ENCODE data around the gene RAB40C. TPM values are rescaled to one million over a fixed set of nuclear protein-coding genes. Genes with fewer than 3 reads are reported as not detected.
A peak's percentile ranks its signal among the peaks of the same experiment; 100 is the strongest.

Gene RAB40C
- total RNA-seq, 2 experiments from 2014 or later = 8.9 to 9.6 TPM

DNA sequence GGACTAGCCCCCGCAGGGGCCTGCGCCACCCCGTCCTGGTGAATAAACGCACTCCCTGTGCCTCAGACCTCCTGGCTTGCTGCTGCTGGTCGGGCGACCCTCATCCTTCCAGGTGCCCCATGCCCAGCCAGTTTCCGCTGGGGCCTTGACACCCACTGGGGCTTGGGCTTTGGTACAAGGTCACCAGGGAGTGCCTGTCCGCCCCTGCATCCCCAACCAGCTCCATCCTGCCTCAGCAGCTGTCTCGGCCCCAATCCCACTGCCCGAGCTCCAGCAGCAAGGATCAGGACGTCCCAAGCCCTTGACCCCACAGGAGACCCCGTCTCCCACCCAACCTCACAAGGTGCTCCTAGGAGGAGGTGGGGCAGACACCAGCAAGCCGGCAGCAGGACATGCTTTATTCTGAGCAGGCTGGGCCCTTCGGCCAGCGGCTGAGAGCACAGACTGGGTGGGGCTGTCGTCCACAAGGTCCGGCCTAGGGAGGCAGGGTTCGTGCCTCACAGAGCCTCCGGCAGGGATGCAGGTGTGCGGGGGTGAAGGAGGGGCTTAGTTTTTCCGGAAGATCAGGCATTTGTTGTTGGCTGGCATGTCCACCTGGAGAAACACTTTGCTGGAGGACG is 44.3 kb downstream of the RAB40C start:
- intact Hi-C loops (cut with DNase I, micrococcal nuclease) = no loop called here
- POLR2A ChIA-PET = no interaction called here
- H3K4me1 Mint-ChIP-seq = peaks cover 13% of the 10 kb centered on the region
- CTCF ChIA-PET = interaction anchor here (0.6 kb wide), 1 partner anchor 1570 kb away, joined by 4 read pairs; no protein-coding TSS in a partner anchor
- ATAC-seq (no peak), DNase-seq (no peak)
- peaks cover 7% of the 10 kb centered on the region for H3K36me3 Mint-ChIP-seq (ENCODE audit: low read depth)
- H3K9me3 Mint-ChIP-seq (ENCODE audit: low read depth) = no peaks in the 10 kb centered on the region
- H3K27ac Mint-ChIP-seq = no peak overlapping the region
- peak overlapping the region; percentile 48 for H3K4me3 Mint-ChIP-seq
- no peaks in the 10 kb centered on the region for H3K27me3 Mint-ChIP-seq

DNA sequence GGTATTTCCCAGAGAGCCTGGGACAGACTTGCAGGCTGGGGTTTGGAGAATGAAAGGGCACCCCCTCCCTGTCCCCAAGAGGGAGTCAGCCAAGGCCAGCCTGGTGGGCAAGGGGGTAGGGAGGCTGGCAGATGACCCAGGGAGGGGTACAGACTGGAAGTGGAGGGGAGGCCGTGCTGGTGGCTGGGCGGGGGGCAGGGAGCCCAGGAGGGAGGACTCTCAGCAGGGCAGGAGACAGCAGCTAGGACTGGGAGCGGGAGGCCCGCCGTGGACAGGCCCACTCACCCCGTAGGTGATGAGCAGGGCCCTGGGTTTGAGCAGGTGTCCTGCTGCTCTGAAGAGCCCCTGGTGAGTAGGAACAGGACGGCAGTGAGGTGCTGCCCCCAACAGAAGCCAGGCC is 45.1 kb downstream of the RAB40C start:
- Mint-ChIP-seq H3K36me3 (ENCODE audit: low read depth) (peaks cover 7% of the 10 kb centered on the region), H3K27me3 (no peaks in the 10 kb centered on the region), H3K4me1 (peaks cover 13% of the 10 kb centered on the region), H3K27ac (no peak overlapping the region), H3K4me3 (peak overlapping the region; percentile 87), H3K9me3 (ENCODE audit: low read depth) (no peaks in the 10 kb centered on the region)
- no peak for DNase-seq
- intact Hi-C loops (cut with DNase I, micrococcal nuclease) = loop anchor here (5.0 kb wide), 3 partner anchors 47 to 253 kb away; partner anchors contain the start of genes CAPN15 (in 1 of the 2), JMJD8 (in 1 of the 2), PGAP6 (in 1 of the 2) and STUB1 (in 1 of the 2)
- ChIA-PET CTCF (interaction anchor here (0.6 kb wide), 2 partner anchors 68 to 88 kb away, joined by 3 to 7 read pairs; no protein-coding TSS in a partner anchor), POLR2A (no interaction called here)
- ATAC-seq = no peak

DNA sequence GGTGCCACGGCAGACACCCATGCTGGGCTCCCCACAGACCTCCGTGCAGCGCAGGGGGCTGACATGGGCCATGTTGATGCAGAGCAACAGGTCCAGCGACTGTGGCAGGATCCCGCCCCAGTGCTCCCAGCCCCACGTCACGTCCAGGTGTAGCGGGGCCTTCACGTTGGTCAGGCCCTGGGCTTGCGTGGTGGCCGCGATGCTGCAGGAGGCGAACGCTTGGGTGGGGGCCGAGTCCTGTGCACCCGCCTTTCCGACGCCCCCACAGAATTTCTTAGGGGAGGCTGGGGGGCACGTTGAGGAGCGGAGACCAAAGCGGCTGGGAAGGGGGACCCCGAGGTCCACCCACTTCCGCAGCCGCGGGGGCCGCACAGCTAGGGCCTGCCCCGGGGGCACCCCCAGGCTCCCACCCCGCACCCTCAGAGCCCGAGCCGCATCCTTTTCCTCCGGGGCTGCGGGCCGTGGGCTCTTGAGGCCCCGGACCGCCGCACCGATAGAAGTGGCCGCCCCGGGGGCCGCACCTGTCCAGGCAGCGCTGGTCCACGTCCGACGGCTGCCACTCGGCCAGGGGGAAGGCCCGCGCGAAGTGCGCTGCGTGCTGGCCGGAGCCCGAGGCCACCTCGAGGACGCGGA is 45.8 kb downstream of the RAB40C start:
- no peaks in the 10 kb centered on the region for H3K27me3 Mint-ChIP-seq
- POLR2A ChIA-PET = interaction anchor here (0.6 to 1.2 kb wide), 2 partner anchors 69 to 1147 kb away, joined by 3 to 6 read pairs; partner anchors contain the start of genes NHLRC4, NUBP2 and SPSB3
- H3K27ac Mint-ChIP-seq = no peak overlapping the region
- H3K36me3 Mint-ChIP-seq (ENCODE audit: low read depth) = peaks cover 7% of the 10 kb centered on the region
- H3K4me1 Mint-ChIP-seq = peaks cover 13% of the 10 kb centered on the region
- no peaks in the 10 kb centered on the region for H3K9me3 Mint-ChIP-seq (ENCODE audit: low read depth)
- peak; percentile 44 for DNase-seq
- intact Hi-C loops (cut with DNase I, micrococcal nuclease) = loop anchor here (1.0 to 5.0 kb wide), 22 partner anchors 14 to 785 kb away; partner anchors contain the start of genes CAPN15 (in 2 of the 2), JMJD8 (in 2 of the 2), STUB1 (in 2 of the 2) and CHTF18 (in 1 of the 2)
- CTCF ChIA-PET = interaction anchor here (0.6 to 0.8 kb wide), 4 partner anchors 12 to 87 kb away, joined by 3 to 6 read pairs (median 3); no protein-coding TSS in a partner anchor
- peak overlapping the region; percentile 87 for H3K4me3 Mint-ChIP-seq
- no peak for ATAC-seq

DNA sequence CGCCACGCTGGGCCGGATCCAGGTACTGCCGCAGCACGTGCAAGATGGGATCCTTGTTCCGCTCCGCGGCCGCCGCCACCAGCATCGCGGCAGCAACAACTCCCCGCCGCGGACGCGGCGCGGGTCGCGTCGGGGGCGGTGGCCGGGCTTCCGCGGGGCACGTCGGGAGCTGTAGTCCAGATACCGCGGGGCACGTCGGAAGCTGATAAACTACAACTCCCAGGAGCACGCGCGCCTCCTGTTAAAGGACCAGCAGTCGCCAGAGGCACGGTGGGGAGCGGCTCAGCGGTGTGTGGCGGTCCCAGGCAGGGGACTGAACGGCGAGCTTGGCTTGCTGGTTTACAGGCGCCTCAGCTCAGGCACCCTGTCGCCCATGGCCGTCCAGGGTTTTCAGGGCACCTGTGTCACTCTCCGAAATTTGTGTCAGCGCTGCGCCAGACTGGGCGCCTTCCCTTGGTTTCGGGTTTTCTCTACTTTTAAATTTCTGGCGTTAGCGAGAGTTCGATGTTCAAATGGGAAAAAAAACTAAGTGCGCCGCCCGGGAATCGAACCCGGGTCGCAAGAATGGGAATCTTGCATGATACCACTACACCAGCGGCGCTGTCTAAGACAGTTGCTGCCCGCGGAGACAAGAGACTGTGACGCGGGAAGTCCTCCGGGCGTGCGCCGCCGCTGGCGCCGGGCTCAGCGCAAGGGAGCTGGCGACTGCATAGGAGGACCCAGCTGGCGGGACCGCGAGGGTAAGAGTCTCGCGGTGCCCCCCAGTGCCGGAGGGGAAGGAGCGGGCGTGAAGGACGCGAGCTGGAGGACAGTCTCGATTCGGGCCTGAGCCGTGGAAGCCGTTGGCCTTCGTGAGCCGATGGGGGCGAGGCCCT is 46.6 kb downstream of the RAB40C start, which contains the start of gene METTL26:
METTL26 (minus strand) TSS at position 100 of the 875 bp plus-strand sequence; CDS start at position 85, 15 bp downstream.
- Mint-ChIP-seq H3K4me3 (peak within 1 kb of the TSS; percentile 87), H3K4me1 (peaks cover 13% of the 10 kb centered on the region), H3K36me3 (ENCODE audit: low read depth) (peaks cover 7% of the 10 kb centered on the region), H3K27ac (peak within 1 kb of the TSS; percentile 91), H3K27me3 (no peaks in the 10 kb centered on the region), H3K9me3 (ENCODE audit: low read depth) (no peaks in the 10 kb centered on the region)
- intact Hi-C loops (cut with DNase I, micrococcal nuclease) = loop anchor here (1.0 to 5.0 kb wide), 23 partner anchors 13 to 784 kb away; partner anchors contain the start of genes CAPN15 (in 2 of the 2), JMJD8 (in 2 of the 2), STUB1 (in 2 of the 2) and AXIN1 (in 1 of the 2)
- peak; percentile 89 for ATAC-seq
- peak; percentile 97 for DNase-seq
- ChIA-PET POLR2A (interaction anchor here (0.7 to 1.2 kb wide), 2 partner anchors 13 to 1146 kb away, joined by 3 to 4 read pairs; partner anchors contain the start of genes NUBP2, SPSB3 and WDR90), CTCF (interaction anchor here (0.6 to 1.1 kb wide), 5 partner anchors 12 to 110 kb away, joined by 3 to 6 read pairs (median 3); partner anchors contain the start of gene RHBDL1)

DNA sequence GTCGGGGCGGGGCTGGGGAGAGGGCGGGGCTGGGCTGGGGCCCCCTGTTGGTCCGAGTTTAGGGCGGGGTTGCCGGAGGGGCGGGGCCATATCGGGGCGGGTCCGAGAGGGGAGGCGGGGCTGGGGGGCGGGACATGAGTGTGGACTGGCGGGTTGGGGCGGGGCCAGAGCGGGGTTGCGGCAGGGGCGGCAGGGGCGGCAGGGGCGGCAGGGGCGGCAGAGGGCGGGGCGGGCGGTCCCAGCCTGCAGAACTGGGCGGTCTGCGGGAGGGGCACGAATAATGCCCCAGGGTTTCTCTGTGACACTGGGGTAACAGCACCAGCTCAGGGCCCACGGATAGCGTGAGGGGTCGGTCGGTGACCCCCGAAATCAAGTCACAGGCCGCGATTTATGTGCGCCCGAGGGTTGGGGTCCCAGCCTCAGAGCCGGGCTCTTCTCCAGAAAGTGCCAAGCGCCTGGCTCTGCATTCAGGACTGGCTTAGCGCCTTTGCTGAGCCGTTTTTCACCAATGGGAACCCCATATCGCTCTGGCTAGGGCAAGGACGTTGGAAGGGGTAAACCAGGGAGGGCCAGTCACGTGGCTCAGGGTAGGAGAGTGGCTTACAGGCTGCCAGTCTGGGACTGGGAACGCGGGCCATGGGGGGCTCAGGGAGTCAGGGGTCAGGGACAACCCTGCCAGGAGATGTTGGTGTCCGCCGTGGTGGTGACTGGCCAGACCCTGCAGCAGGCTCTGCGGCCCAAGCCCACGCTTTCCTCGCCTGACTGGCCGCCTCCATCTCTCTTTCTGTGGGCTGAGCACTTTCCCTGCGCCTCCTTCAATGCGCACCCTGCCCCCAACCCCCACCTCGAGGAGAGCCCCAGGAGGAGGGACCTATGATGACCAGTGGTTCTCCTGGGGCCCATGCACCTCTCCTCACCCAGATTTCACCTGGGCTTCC is 47.5 kb downstream of the RAB40C start:
- peak; percentile 51 for ATAC-seq
- intact Hi-C loops (cut with DNase I, micrococcal nuclease) = loop anchor here (1.0 to 5.0 kb wide), 8 partner anchors 45 to 783 kb away; partner anchors contain the start of genes AXIN1 (in 1 of the 2), CAPN15 (in 1 of the 2), JMJD8 (in 1 of the 2) and LMF1 (in 1 of the 2)
- Mint-ChIP-seq H3K27ac (peak overlapping the region; percentile 91), H3K4me3 (peak overlapping the region; percentile 87), H3K4me1 (peaks cover 13% of the 10 kb centered on the region), H3K36me3 (ENCODE audit: low read depth) (peaks cover 7% of the 10 kb centered on the region), H3K9me3 (ENCODE audit: low read depth) (no peaks in the 10 kb centered on the region), H3K27me3 (no peaks in the 10 kb centered on the region)
- peak; percentile 97 for DNase-seq
- CTCF ChIA-PET = interaction anchor here (1.1 kb wide), 1 partner anchor 38 kb away, joined by 3 read pairs; the partner anchor contains the start of gene RHBDL1
- POLR2A ChIA-PET = no interaction called here

DNA sequence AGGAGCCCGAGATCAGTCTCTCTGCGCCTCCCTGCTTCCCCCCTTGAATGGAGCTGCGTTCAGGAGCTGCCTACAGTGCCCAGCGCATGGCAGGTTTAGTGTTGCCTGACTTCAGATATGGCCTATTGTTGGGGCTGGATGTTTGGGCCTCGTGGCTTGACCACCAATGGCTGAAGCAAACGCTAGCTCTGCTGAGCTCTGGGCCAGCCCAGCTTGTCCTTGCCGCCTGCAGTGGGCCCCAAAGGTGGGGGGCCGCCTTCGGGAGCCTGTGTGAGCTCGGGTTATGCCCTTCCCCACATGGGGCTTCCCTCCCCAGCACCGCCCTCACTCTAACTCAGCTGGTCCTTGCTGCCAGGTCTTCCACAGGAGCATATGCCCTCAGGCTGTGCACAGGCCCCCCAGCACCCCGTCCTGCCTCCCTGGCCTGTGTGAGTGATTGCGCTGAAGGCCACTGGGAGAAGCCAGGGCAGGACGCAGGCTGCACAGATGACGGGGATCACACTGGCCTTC is 48.2 kb downstream of the RAB40C start:
- intact Hi-C loops (cut with DNase I, micrococcal nuclease) = loop anchor here (5.0 kb wide), 3 partner anchors 44 to 256 kb away; partner anchors contain the start of genes CAPN15 (in 1 of the 2), JMJD8 (in 1 of the 2), PGAP6 (in 1 of the 2) and STUB1 (in 1 of the 2)
- Mint-ChIP-seq H3K4me1 (peaks cover 13% of the 10 kb centered on the region), H3K4me3 (no peak overlapping the region)

DNA sequence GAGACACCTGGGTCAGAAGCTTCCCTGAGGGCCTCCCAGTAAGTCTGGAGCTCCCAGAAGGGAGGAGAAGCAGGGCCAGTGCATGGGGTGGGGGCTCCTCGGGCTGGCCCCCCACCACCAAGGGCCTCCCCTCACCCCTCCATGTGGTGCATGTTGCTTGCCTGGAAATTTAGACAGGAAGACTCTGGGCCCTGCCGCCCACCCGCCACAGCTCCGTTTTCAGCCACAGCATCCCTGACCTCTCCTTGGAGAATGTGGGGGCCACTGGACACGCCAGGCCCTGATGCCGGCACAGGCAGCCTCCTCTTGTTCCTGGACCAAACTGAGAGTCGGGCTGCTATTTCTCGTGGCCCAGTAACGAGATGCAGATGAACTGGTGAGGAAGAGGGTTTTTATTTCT is 49.0 kb downstream of the RAB40C start:
- H3K4me3 Mint-ChIP-seq = no peak overlapping the region

More for the DNA sequence above, 48.2 kb downstream of the RAB40C start:
- no peaks in the 10 kb centered on the region for H3K9me3 Mint-ChIP-seq (ENCODE audit: low read depth)
- no peak overlapping the region for H3K27ac Mint-ChIP-seq
- no peaks in the 10 kb centered on the region for H3K27me3 Mint-ChIP-seq
- POLR2A ChIA-PET = no interaction called here
- ATAC-seq = no peak
- DNase-seq = no peak
- H3K36me3 Mint-ChIP-seq (ENCODE audit: low read depth) = peaks cover 7% of the 10 kb centered on the region
- CTCF ChIA-PET = no interaction called here

DNA sequence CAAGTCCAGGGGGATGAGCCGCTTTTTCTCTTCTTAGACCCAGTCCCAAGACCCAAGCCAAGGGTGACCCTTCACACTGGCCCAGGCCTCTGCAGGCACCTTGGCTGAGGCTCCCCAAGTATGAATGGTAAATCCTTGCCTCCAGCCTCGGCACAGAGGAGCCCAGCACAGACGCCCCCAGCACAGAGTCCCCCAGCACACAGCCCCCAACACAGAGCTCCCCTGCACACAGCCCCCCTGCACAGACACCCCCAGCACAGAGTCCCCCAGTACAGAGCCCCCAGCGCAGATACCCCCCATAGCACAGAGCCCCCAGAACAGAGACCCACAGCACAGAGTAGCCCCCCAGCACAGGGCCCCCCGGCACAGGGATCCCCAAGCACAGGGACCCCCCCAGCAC is 50.7 kb downstream of the RAB40C start:
- no peak for ATAC-seq
- intact Hi-C loops (cut with DNase I, micrococcal nuclease) = loop anchor here in 1 of 2 experiments (1.0 kb wide), 2 partner anchors 9 to 39 kb away; partner anchors contain the start of gene WDR90

More for the DNA sequence above, 49.0 kb downstream of the RAB40C start:
- intact Hi-C loops (cut with DNase I, micrococcal nuclease) = loop anchor here (5.0 kb wide), 3 partner anchors 43 to 257 kb away; partner anchors contain the start of genes CAPN15 (in 1 of the 2), JMJD8 (in 1 of the 2), PGAP6 (in 1 of the 2) and STUB1 (in 1 of the 2)
- Mint-ChIP-seq H3K27ac (no peak overlapping the region), H3K9me3 (ENCODE audit: low read depth) (no peaks in the 10 kb centered on the region), H3K27me3 (no peaks in the 10 kb centered on the region), H3K4me1 (peaks cover 16% of the 10 kb centered on the region), H3K36me3 (ENCODE audit: low read depth) (peaks cover 7% of the 10 kb centered on the region)
- POLR2A ChIA-PET = no interaction called here
- no peak for DNase-seq
- no peak for ATAC-seq
- CTCF ChIA-PET = no interaction called here

DNA sequence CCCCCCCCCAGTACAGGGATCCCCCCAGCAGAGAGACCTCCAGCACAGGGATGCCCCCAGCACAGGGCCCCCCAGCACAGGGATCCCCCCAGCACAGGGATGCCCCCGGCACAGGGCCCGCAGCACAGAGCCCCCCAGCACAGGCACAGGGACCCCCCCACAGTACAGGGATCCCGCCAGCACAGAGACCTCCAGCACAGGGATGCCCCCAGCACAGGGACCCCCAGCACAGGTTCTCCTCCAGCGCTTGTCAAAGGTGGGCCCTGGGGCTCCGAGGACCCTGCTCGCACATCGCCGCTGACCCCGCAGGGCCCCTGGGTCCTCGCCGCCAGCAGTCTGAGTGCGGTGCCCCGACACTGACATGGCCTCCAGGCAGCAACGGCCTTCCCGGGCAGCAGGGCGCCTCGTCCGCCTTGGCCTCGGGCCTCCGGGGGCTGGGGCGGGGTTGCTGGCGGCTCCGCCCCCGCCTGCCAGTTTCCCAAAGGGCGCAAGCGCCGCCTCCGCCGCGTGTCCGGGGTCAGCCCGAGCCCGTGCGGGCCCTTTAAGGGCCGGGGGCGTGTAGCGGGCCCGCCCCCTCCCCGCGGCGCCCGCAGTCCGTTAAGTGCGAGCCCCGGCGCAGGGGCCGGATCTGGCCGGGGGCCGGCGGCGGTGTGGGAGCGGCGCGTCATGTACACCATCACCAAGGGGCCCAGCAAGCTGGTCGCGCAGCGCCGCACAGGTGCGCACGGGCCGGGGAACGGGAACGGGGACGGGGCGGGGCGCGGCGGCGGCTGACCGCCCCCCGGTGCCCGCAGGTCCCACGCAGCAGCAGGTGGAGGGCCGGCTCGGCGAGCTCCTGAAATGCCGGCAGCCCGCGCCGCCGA is 51.7 kb downstream of the RAB40C start, which contains the start of gene MCRIP2:
MCRIP2 (plus strand) TSS at position 503 of the 863 bp plus-strand sequence; CDS start at position 667, 164 bp downstream.
- no peaks in the 10 kb centered on the region for H3K9me3 Mint-ChIP-seq (ENCODE audit: low read depth)
- CTCF ChIA-PET = no interaction called here
- POLR2A ChIA-PET = no interaction called here

More for the DNA sequence above, 50.7 kb downstream of the RAB40C start:
- no peak overlapping the region for H3K4me3 Mint-ChIP-seq
- H3K36me3 Mint-ChIP-seq (ENCODE audit: low read depth) = peaks cover 8% of the 10 kb centered on the region
- no peak overlapping the region for H3K27ac Mint-ChIP-seq
- peaks cover 19% of the 10 kb centered on the region for H3K4me1 Mint-ChIP-seq
- POLR2A ChIA-PET = no interaction called here
- H3K27me3 Mint-ChIP-seq = no peaks in the 10 kb centered on the region
- no peaks in the 10 kb centered on the region for H3K9me3 Mint-ChIP-seq (ENCODE audit: low read depth)
- no peak for DNase-seq
- CTCF ChIA-PET = interaction anchor here (0.6 kb wide), 1 partner anchor 114 kb away, joined by 4 read pairs; no protein-coding TSS in a partner anchor

More for the DNA sequence above, 51.7 kb downstream of the RAB40C start, which contains the start of gene MCRIP2:
- intact Hi-C loops (cut with DNase I, micrococcal nuclease) = loop anchor here in 1 of 2 experiments (1.0 kb wide), 2 partner anchors 8 to 38 kb away; partner anchors contain the start of gene WDR90
- H3K36me3 Mint-ChIP-seq (ENCODE audit: low read depth) = peaks cover 8% of the 10 kb centered on the region
- H3K4me3 Mint-ChIP-seq = peak within 1 kb of the TSS; percentile 75
- H3K27ac Mint-ChIP-seq = no peak within 1 kb of the TSS
- ATAC-seq (peak; percentile 60), DNase-seq (peak; percentile 85)
- H3K4me1 Mint-ChIP-seq = peaks cover 17% of the 10 kb centered on the region
- no peaks in the 10 kb centered on the region for H3K27me3 Mint-ChIP-seq

Measured in activated CD4-positive, alpha-beta T cell treated with anti-CD3 and anti-CD28 coated beads for 36 hours (primary cell).